Stimulated activated CD8-positive, alpha-beta memory T cell treated with anti-CD3 and anti-CD28 coated beads, Interleukin-4, amount 100 ng/mL, for 24 hours (primary cell): Measurements from ENCODE around the gene NIN.
"Not testable (repeated sequence)": the region's sequence is repeated elsewhere in the genome, so short reads cannot be mapped to it uniquely, and the experiment has no call there.

Experiments
- DNase-seq: peaks from one replicate; pipeline ENCODE4 v3.0.0-alpha.2; 2020; ENCODE audit warnings: low read depth

NIN gene

GRCh38 chr14:50816395-50817047 is 14.4 kb downstream of the NIN start:
- no peak for DNase-seq

GRCh38 chr14:50815526-50815925 is 15.4 kb downstream of the NIN start:
- not testable (repeated sequence) for DNase-seq

GRCh38 chr14:50815058-50815457 is 15.9 kb downstream of the NIN start:
- DNase-seq = not testable (repeated sequence)

- DNase-seq = no peak
These were observed 16.8 kb downstream of the NIN start for GRCh38 chr14:50814161-50814560.

DNA sequence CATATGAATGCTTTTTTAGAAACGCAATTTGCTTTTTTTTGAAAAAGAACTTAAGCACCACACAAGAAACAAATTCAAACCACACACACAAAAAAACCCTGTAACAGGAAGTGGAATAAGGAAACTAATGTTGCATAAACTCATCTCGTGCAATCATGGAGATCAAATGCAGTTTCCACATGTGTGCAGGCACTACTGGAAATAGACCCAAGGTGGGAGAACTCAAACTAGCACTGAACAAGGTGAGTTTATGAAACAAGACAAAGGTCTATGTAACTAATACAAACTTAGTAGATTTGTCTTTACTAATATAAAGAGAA is 17.5 kb downstream of the NIN start:
- no peak for DNase-seq

DNA sequence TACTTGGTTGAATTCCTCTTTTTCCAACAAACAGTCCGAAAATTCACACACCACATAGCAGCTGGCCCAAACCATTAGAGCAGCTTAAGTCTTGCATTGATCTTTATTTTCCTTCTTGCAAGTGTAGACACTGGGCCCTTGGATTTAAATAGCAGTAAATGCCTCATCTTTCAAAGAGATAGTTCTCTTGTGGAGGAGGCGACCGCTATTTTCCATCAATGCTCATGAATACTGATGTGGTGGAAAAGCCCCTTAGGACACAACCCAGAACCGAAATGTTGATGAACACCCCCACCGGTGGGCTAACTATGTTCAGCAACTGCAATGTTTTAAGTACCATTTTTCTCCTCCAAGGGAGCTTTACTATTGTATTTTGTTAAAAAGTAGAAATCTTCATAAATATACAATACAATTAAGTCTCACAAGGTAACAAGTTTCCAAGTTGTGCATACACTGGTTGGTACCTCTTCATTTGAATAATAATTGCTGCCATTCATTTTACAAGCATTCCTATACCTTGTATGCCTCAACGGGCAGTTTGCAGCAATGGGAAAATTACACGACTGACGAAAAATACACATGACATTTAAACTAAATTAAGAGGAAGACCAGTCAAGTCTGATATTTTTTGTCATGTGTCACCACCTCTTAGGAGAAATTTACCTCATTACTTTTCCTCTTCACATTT is 18.0 kb downstream of the NIN start:
- DNase-seq = no peak

GRCh38 chr14:50812180-50812579 is 18.8 kb downstream of the NIN start:
- DNase-seq = no peak

- no peak for DNase-seq
These were observed 22.9 kb downstream of the NIN start for GRCh38 chr14:50808053-50808452.

DNA sequence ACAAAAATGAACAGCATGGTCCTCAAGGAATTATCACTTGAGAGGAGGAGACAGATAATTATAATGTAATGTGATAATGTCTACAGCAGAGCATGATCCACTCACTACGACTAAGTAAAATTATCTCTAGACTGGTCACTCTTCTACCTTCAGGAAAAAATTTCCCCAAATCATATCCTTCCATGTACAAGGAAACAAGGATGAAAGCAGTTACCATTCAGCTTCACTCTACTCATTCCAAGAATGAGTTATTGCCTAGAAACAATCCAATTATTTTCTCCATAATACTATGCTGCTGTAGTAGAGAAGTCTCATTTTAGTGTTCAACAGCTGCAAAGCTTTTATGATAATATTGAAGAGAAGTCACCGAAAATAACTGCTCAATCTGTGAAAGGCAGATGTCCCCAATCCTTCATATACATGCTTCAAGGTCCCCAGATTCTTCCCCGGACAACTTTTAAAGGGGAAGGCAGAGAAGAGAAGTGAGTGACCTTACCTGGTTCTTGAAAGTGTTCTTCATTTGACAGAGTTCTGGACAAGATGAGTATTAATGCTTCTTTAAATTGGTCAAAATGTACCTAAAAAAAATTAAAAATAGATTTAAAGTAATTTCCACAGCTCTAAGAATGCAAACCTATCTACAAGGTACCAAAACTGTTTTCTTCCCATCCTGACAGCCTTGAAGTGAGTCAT is 24.6 kb downstream of the NIN start:
- no peak for DNase-seq

- no peak for DNase-seq
These were observed 25.6 kb downstream of the NIN start for GRCh38 chr14:50805396-50805795.

GRCh38 chr14:50804181-50804721 is 26.7 kb downstream of the NIN start:
- no peak for DNase-seq

- no peak for DNase-seq
These were observed 29.3 kb downstream of the NIN start for GRCh38 chr14:50801706-50802105.

- DNase-seq = no peak
These were observed 30.9 kb downstream of the NIN start for GRCh38 chr14:50800032-50800431.

DNA sequence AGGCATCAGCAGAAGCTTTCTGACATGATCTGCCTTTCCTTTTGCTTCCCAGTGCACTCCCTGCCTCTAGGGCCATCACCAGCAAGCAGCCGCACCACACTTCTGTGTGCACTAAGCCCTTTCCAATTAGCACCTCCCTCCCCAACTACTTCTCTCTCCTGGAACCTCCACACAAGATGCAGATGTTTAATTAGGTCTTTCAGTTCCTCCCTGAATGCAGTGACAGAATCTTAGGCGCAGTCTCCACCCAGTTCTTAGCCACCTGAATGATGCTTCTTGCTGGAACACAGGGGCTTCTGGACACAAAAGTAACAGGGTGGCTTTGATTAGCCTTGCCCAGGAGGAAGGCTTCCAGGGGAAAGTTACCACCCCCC is 32.9 kb downstream of the NIN start:
- no peak for DNase-seq

- DNase-seq = no peak
These were observed 33.5 kb downstream of the NIN start for GRCh38 chr14:50797250-50798047.

DNA sequence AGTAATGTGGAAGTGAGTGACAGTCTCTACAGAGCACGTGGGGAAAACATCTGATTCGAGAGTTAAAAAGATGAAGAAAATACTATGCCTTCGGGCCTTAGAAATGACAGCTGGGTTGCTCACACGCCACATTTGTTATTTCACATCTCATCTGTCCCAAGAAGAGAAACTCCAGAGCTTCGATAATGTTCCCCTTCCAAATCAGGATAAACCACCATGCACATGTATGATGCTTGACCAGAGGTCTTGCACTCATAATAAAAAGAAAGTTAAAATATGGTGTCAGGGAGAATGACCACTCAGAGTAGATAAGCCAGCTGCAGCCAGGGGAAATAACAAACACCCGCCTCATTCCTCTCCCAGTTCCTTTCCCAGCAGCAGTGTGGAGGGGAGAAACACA is 34.6 kb downstream of the NIN start:
- no peak for DNase-seq

GRCh38 chr14:50795909-50796308 is 35.1 kb downstream of the NIN start:
- DNase-seq = no peak

DNA sequence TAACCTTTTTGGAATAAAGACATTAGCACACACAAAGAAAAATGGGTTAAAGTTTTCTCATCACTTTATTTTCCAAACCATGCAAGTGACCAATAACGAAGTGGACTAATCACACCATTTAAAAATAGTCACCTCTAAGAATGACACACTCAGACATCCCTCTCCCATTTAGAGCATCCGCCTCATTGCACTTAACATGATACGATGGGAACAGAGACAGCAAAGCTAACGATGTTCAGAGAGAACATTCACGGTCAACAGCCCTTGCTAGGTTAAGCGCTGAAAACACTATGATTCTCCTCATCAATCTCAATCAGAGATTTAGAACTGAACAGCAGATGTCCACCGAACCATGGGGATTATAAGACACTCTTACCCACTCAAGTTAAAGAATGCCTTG is 35.8 kb downstream of the NIN start:
- no peak for DNase-seq

DNA sequence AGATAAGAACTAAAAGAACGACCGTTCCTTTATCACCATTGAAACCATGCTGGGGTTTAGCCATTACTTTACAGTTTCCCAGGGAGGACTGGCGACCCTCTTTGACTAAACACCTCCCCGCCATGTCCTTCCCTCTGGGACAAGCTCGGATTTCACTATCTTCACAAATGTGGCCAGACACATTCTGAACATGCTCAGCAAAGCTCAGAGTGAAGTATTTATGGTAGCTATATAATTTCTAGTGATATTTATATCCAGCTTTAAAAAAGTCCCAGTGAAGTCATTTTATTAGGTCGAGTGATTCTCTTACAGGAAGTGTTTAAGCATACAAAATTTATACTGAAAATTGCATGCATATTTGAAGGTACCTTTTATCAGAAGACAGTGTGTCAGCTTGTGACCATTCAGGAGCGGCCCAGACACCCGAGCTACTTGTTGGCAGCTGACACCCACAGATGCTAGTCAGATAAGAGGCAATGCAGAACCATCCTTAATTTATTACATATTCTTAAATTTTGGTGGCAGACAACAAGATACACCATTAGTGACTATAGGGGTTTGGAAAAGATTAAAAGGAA is 36.8 kb downstream of the NIN start:
- no peak for DNase-seq

GRCh38 chr14:50792634-50793068 is 38.3 kb downstream of the NIN start:
- no peak for DNase-seq

- DNase-seq = no peak
These were observed 38.9 kb downstream of the NIN start for GRCh38 chr14:50792051-50792477.

GRCh38 chr14:50791201-50791600 is 39.8 kb downstream of the NIN start:
- DNase-seq = no peak
